Endothelial cell (in vitro differentiated cells): ENCODE measurements around the gene RNF145. TPM values are rescaled to one million over a fixed set of nuclear protein-coding genes. Genes with fewer than 3 reads are reported as not detected.

Experiments
- DNase-seq: peaks from one replicate; pipeline ENCODE4 v3.0.0; 2021; ENCODE audit warnings: low spot score
- H3K27ac Mint-ChIP-seq: one replicate; pipeline ENCODE4 v1.8.0; 2021; ENCODE audit warnings: mixed read lengths, inconsistent platforms; ENCODE audit not compliant: unreplicated experiment
- H3K27me3 Mint-ChIP-seq: one replicate; pipeline ENCODE4 v1.8.0; 2021; ENCODE audit warnings: mild to moderate bottlenecking, moderate library complexity, mixed read lengths, inconsistent platforms; ENCODE audit not compliant: unreplicated experiment
- H3K36me3 Mint-ChIP-seq: one replicate; pipeline ENCODE4 v1.8.0; 2021; ENCODE audit warnings: mild to moderate bottlenecking, low read depth, mixed read lengths, inconsistent platforms; ENCODE audit not compliant: unreplicated experiment
- H3K4me1 Mint-ChIP-seq: one replicate; pipeline ENCODE4 v1.8.0; 2021; ENCODE audit warnings: mild to moderate bottlenecking, mixed read lengths, inconsistent platforms; ENCODE audit not compliant: unreplicated experiment
- H3K4me3 Mint-ChIP-seq: one replicate; pipeline ENCODE4 v1.8.0; 2021; ENCODE audit warnings: mild to moderate bottlenecking, mixed read lengths, inconsistent platforms; ENCODE audit not compliant: unreplicated experiment
- H3K9me3 Mint-ChIP-seq: one replicate; pipeline ENCODE4 v1.8.0; 2021; ENCODE audit warnings: mixed read lengths, inconsistent platforms; ENCODE audit not compliant: unreplicated experiment
- total RNA-seq: library from RNA; stranded (reverse); fragmentation: NEBNext Ultra II Directional; extraction: Animal tissue kit (Norgen Biotek cat#: 25700); gene quantifications from one replicate; pipeline ENCODE4 v1.2.1, GENCODE V29; 2021; ENCODE audit not compliant: unreplicated experiment
- TF ChIP-seq, protein P1 (sequence below): fragments of 200-600 bp; sonication (generic); IDR thresholded peaks from one replicate; pipeline ENCODE4 v1.5.0; 2021; ENCODE audit warnings: antibody characterized with exemption; ENCODE audit not compliant: unreplicated experiment

The RNF145 gene
- total RNA-seq, 1 donor from 2014 or later = 102 TPM

DNA sequence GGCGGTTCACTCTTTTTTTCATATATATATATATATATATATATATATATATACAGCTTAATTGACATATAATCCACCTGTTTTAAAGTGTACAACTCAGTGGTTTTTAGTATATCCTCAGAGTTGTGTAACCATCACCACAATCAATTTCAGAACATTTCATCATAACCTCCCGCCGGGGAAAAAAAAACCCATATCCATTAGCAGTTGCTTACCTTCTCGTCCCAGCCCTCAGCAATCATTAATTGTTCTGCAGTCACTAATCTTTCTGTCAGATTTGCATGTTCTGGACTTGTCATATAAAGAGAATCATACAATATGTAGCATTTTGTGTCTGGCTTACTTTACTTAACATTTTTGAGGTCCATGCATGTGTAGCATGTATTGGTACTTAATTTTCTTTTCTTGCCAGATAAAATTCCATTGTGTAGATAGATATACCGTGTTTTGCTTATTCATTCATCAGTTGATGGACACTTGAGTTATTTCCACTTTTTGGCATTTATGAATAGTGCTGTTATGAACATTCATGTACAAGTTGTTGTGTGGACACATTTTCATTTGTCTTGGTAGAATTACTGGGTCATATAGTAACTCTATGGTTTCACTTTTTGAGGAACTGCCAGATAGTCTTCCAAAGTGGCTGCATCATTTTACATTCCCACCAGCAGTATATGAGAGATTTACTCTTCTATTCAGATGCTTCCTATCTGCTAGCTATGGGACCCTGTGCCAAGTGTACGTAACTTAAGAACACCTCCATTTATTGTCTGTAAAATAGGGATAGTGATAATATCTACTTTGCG, 3.5 kb upstream of the RNF145 start:
- peaks cover 38% of the 10 kb centered on the region for H3K4me1 Mint-ChIP-seq
- no peak overlapping the region for H3K27ac Mint-ChIP-seq
- no peaks in the 10 kb centered on the region for H3K9me3 Mint-ChIP-seq
- H3K4me3 Mint-ChIP-seq = no peak overlapping the region
- TF ChIP-seq, protein P1, sequence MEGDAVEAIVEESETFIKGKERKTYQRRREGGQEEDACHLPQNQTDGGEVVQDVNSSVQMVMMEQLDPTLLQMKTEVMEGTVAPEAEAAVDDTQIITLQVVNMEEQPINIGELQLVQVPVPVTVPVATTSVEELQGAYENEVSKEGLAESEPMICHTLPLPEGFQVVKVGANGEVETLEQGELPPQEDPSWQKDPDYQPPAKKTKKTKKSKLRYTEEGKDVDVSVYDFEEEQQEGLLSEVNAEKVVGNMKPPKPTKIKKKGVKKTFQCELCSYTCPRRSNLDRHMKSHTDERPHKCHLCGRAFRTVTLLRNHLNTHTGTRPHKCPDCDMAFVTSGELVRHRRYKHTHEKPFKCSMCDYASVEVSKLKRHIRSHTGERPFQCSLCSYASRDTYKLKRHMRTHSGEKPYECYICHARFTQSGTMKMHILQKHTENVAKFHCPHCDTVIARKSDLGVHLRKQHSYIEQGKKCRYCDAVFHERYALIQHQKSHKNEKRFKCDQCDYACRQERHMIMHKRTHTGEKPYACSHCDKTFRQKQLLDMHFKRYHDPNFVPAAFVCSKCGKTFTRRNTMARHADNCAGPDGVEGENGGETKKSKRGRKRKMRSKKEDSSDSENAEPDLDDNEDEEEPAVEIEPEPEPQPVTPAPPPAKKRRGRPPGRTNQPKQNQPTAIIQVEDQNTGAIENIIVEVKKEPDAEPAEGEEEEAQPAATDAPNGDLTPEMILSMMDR = no peak
- no peak for DNase-seq
- peaks cover 15% of the 10 kb centered on the region for H3K27me3 Mint-ChIP-seq
- peaks cover 16% of the 10 kb centered on the region for H3K36me3 Mint-ChIP-seq

DNA sequence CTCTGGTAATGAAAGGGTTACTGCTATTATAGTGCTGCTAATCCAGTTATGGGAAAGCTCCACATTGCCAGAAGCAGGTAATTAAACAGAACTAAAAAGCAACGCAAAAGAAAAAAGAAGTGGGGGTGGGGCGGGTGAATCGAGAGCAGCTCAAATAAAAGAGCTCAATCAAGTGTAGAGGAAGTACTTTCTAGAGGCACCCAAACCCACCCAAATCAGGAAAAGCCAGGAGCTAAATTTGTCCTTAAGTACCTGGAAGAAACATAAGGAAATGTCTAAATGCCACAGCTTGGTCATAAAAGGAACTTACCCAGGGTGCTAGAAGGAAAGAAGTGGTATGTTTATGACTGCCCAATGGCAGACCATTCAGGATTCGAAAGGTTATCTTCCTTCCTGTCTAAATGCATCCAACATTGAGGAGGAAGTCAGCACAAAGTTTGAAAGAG, 2.4 kb upstream of the RNF145 start:
- peaks cover 21% of the 10 kb centered on the region for H3K27me3 Mint-ChIP-seq
- H3K4me3 Mint-ChIP-seq = no peak overlapping the region
- DNase-seq = no peak
- no peaks in the 10 kb centered on the region for H3K9me3 Mint-ChIP-seq
- H3K27ac Mint-ChIP-seq = no peak overlapping the region
- TF ChIP-seq, protein P1 = no peak
- peaks cover 22% of the 10 kb centered on the region for H3K36me3 Mint-ChIP-seq
- peaks cover 47% of the 10 kb centered on the region for H3K4me1 Mint-ChIP-seq

DNA sequence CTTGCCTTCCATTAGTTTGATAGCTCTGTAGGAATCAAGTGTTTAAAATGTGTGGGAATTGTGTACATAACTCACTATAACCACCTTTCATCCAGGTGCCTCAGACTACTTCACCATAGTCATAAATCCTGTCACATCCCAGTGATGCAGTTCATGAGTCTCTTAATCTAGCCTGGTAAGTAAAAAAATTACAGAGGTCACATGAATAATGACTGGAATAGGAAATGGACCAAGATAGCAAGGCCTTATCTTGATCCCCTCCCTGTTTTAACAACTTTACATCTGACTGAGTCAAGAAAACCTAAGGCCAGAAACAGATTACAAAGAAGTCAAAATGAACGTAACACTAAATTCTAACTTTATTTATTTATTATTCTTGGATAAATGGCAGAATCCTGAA, 1.5 kb upstream of the RNF145 start:
- Mint-ChIP-seq H3K27me3 (peaks cover 21% of the 10 kb centered on the region), H3K27ac (peak overlapping the region; percentile 90), H3K36me3 (peaks cover 22% of the 10 kb centered on the region), H3K4me1 (peaks cover 54% of the 10 kb centered on the region), H3K4me3 (peak overlapping the region; percentile 97), H3K9me3 (no peaks in the 10 kb centered on the region)
- TF ChIP-seq, protein P1 = no peak
- no peak for DNase-seq

DNA sequence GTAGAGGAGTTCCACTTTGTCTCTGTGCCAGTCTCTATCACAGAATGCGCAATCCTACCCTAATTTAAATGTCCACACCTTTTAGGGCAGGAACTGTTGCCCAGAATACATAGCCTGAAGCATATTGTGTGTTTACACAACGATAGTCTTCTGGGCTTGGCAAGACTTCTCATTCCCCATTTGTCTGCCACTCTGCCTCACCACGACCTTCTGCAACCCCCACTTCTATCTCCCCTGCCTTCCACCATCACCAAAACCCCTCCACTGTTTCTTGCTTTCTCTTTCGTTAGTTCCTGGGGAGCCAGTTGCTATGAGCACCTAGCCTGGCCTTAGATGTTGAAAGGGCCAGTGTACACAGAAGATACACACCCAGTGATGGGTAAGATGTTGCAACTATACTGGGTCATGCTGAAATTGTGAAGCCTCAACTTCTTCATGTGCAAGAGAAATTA, 883 bp upstream of the RNF145 start:
- Mint-ChIP-seq H3K4me3 (peak overlapping the region; percentile 97), H3K9me3 (no peaks in the 10 kb centered on the region), H3K27ac (peak overlapping the region; percentile 90), H3K27me3 (peaks cover 21% of the 10 kb centered on the region), H3K4me1 (peaks cover 58% of the 10 kb centered on the region), H3K36me3 (peaks cover 22% of the 10 kb centered on the region)
- DNase-seq = no peak
- TF ChIP-seq, protein P1 = no peak
